Activated T-cell treated with anti-CD3 and anti-CD28 coated beads for 4 hours (primary cell): ENCODE data around the gene WAC.
A peak's percentile ranks its signal among the peaks of the same experiment; 100 is the strongest.
"Not testable (repeated sequence)": the region's sequence is repeated elsewhere in the genome, so short reads cannot be mapped to it uniquely, and the experiment has no call there.

Experiments
- DNase-seq: peaks from one replicate; pipeline ENCODE4 v3.0.0-alpha.2; 2020

Gene WAC

GRCh38 chr10:28619455-28619854 is 86.5 kb downstream of the WAC start:
- no peak for DNase-seq

GRCh38 chr10:28620251-28620650 is 87.3 kb downstream of the WAC start:
- no peak for DNase-seq

DNA sequence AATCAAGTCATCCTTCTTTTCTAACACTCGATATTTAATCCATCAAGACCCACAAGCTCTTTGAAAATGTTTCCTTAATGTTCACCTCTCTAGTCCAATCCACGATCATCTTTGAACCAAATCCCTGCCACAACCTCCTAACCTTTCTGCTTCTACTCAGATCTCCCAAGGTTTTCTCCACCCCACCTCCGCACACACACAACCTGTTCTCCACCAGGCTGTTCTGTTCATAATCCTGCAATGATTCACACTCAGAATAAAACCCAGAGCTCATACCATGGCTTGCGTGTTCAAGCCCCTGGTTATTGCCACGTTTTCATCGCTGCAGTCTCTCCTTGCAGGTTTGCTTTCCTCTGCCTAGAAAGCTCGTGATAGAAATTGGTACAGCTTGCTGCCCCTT is 90.6 kb downstream of the WAC start:
- no peak for DNase-seq

DNA sequence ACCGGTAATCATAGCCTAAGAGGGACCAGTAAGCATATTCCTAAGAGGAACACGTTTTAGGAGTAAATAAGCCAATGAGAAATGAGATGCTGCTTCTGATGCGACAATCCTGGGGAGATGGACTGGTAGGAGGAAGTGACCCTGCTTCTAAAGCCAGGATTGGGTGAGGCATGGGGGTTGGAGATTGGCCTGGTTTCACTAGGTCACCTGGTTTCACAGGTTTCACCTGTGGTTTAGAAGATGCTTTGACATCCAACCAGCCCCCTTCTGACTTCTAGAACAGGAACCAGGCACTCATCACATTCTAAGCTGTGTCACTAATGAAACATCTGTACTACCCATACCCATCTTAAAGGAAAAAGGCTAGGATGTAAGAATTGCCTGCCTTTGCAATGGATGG is 91.4 kb downstream of the WAC start:
- DNase-seq: no peak

DNA sequence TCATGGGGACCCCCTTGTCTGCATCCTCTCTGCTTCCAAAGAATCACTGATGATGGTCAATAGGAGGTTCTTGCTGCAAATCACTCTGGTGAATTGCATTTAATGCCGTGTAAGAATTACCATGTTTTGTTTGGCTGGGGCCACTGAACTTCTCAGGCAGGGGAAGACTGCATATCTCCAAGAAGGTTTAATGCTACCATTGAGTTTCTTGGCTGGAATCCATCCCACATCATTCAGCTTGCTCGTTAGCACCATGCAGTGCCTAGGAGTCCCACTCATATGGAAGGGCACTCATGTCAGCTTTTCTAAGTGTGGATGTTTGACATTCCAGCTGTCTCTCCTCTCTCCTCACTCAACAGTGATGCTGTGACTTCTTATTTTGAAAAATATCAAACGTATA is 94.2 kb downstream of the WAC start:
- DNase-seq: no peak

GRCh38 chr10:28628184-28628893 is 95.4 kb downstream of the WAC start:
- DNase-seq: peak; percentile 56

- no peak for DNase-seq
These were observed 99.1 kb downstream of the WAC start for GRCh38 chr10:28631896-28632583.

- DNase-seq: no peak
These were observed 99.6 kb downstream of the WAC start for GRCh38 chr10:28632584-28632945.

DNA sequence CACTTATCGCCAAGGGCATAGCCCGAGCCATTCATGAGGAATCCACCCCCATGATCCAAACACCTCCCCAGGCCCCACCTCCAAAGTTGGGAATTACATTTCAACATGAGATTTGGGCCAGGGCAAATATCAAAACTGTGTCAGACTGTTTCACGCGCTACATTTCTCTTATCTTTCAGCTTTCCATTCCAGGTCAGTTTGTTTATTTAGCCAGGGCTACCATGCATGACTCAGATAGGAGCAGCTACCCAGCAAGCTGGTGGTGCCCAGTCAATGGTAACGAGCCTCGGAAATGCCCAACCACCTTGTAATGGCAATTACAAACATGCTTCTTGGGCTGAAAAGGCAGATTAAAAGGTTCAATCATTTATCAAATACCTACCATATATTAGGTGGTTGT is 100.8 kb downstream of the WAC start:
- DNase-seq: no peak

DNA sequence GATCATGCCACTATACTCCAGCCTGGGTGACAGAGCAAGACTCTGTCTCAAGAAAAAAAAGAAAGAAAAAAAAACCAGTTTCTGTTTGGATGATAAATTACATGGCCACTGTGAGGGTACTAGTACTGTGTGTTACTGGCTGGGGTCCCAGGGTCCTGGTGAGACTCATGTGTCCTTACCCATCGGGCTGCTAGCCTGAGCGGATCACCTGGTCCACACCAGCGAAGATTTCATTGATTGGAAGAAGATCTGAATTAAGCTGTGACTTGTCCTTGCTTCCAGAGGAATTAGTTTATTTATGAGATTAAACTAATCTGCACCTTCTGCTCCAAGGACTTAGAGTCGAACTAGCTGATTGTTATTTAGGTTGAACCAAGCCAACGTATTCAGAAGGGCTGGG is 104.4 kb downstream of the WAC start:
- no peak for DNase-seq

DNA sequence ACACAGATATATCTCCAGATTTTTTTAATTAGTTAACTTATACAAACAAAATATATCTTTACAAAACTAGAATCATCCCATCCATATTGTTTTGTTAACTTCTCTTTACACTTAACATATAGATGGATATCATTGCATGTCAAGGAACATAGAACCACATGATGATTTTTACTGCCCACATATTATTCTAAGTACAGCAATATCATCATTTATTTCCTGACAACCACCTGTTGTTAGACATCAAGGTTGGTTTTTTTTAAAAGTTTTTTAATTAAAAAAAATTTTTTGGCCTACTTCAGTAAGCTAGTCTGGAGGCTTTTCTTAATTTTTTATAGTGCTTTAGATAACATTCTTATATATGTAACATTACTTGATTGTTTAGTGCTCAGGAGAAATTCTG is 105.5 kb downstream of the WAC start:
- no peak for DNase-seq

DNA sequence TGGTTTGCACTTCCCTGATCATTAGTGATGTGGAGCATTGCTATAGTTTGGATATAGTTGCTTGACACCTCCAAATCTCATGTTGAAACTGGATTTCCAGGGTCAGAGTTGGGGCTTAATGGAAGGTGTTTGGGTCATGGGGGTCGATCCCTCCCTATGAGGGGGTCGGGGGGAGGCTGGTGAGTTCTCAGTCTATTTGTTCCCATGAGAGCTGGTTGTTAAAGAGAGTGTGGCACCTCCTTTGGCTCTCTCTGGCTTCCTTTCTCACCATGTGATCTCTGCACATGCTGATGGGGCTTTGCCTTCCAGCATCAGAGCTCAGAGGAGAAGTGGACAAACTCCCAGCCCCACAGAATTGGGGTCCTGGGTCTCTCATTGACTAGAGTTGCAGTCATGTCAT is 107.6 kb downstream of the WAC start:
- DNase-seq: no peak

DNA sequence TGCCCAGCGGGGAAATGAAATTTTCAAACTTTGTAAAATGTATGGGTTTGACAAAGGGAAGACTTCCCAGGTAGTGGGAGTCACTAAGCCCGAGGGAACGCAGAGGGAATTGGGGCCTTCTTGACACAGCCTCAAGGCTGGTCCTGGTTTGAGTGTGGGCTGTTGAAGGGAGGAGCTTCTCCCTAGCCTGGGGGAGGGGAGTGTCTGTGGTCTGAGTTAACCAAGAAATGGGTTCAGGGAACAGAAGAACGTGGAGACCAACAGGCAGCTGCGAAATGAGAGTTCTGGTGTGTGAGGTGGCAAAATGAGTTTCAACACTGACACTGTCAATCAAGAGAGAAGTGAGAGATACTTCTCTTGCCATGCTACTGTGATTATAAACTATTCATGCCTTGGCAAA is 111.7 kb downstream of the WAC start:
- no peak for DNase-seq

DNA sequence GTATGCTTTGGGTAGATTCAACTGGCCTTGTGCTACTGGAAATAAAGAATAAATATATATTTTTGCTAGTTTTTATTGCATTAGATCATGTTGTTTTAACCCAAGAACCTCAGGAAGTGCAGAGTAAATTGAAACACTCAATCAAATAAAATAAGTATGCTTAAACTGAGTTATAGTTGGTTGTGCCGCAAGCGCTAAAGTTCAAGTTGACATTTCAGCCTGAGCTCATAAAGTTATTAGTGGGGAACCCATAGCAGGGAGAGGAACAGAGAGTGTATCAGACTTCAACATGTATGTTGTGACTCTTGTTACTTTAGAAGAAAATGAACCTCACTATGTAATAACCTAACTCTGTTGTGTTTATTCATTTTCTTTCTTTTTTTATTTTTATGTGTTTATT is 119.2 kb downstream of the WAC start:
- no peak for DNase-seq

- DNase-seq: no peak
These were observed 119.8 kb downstream of the WAC start for GRCh38 chr10:28652703-28653102.

GRCh38 chr10:28658824-28659223 is 125.9 kb downstream of the WAC start:
- DNase-seq: not testable (repeated sequence)

DNA sequence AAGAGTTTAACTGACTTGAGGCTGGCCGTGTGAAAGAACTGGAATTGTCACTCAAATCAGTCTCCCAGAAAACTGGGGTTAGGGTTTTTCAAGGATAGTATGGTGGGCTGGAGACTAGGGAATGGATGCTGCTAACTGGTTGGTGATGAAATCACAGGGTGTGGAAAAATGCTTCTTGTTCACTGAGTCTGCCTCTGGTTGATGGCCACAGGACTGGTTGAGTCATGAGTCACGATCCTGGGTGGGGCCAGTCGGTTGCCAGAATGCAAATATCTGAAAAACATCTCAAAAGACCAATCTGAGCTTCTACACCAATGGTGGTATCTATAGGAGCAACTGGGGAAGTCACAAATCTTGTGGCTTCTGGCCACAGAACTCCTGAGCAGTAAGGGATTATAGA is 128.1 kb downstream of the WAC start:
- no peak for DNase-seq

GRCh38 chr10:28663576-28664368 is 130.9 kb downstream of the WAC start:
- DNase-seq: peak; percentile 58

- no peak for DNase-seq
These were observed 131.4 kb downstream of the WAC start for GRCh38 chr10:28664369-28664740.

DNA sequence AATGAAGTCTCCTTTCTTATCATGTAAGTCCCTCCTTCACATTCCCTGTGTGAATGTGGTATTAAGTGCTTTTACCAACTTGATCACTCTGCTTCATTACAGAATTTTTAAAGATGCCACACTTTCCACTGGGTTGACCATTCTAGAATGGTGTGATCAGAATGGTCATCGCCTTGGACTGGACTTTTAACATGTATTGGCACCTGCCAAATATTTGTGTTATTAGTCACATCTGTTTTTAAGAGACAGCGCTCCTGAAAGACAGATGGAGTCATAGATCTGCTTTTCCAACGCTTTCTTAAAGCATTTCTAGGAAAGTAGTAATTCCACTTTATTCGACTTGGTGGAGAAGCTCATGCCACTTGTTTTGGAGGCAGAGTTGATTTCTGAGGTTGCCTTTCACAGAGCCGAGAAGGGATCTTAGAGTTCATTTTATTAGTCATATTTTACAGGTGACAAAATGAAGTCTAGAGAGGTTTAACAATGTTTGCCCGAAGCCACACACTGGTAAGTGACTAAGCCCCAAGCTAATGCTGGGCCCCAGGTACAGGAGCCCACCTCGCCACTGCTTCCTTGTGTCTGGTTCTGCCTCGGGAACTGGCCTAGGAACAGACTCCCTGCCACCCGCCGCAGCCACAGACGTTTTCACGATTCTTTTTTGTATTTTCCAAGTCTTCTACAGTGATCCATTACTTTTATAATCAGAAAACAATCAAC is 134.0 kb downstream of the WAC start:
- no peak for DNase-seq

- no peak for DNase-seq
These were observed 135.7 kb downstream of the WAC start for GRCh38 chr10:28668363-28669226.
